HL-60/S4 treated with phorbol 12-myristate 13-acetate at 8.2 ng/mL for 4 days and 3 days (cell line): ENCODE measurements around the gene ZNF469.
"Not testable (repeated sequence)": the region's sequence is repeated elsewhere in the genome, so short reads cannot be mapped to it uniquely, and the experiment has no call there.

Experiments
- in situ Hi-C: fragments of 300-500 bp; cut with MboI; formaldehyde crosslinking; loops from 2 replicates; pipeline ENCODE4 v1.15.0; 2022; ENCODE audit warnings: low sequenced_read_pairs

The ZNF469 gene

GRCh38 chr16:88407807-88408206 lies 25.0 kb downstream of the ZNF469 start:
- in situ Hi-C loops, result no loop called here

- in situ Hi-C loops, result no loop called here
Observed at GRCh38 chr16:88408561-88409142, 25.9 kb downstream of the ZNF469 start.

GRCh38 chr16:88409296-88410065 lies 26.7 kb downstream of the ZNF469 start:
- in situ Hi-C loops, result no loop called here

- in situ Hi-C loops, result not testable (repeated sequence)
Observed at GRCh38 chr16:88410297-88410968, 27.7 kb downstream of the ZNF469 start.

- in situ Hi-C loops, result no loop called here
Observed at GRCh38 chr16:88411951-88412576, 29.3 kb downstream of the ZNF469 start.

- in situ Hi-C loops, result no loop called here
Observed at GRCh38 chr16:88412766-88413165, 30.0 kb downstream of the ZNF469 start.

GRCh38 chr16:88413231-88413630 lies 30.5 kb downstream of the ZNF469 start:
- in situ Hi-C loops, result no loop called here

GRCh38 chr16:88413631-88414030 lies 30.9 kb downstream of the ZNF469 start:
- in situ Hi-C loops, result no loop called here

- in situ Hi-C loops, result no loop called here
Observed at GRCh38 chr16:88414521-88415380, 32.0 kb downstream of the ZNF469 start.

- in situ Hi-C loops, result no loop called here
Observed at GRCh38 chr16:88415381-88415705, 32.6 kb downstream of the ZNF469 start.

GRCh38 chr16:88415713-88416323 lies 33.1 kb downstream of the ZNF469 start:
- in situ Hi-C loops, result no loop called here

GRCh38 chr16:88416686-88417085 lies 33.9 kb downstream of the ZNF469 start:
- in situ Hi-C loops, result no loop called here

- in situ Hi-C loops, result no loop called here
Observed at GRCh38 chr16:88417684-88418476, 35.1 kb downstream of the ZNF469 start.

- in situ Hi-C loops, result no loop called here
Observed at GRCh38 chr16:88418869-88419268, 36.1 kb downstream of the ZNF469 start.

GRCh38 chr16:88419790-88420189 lies 37.0 kb downstream of the ZNF469 start:
- in situ Hi-C loops, result no loop called here

GRCh38 chr16:88420496-88420895 lies 37.7 kb downstream of the ZNF469 start:
- in situ Hi-C loops, result no loop called here

GRCh38 chr16:88421301-88421700 lies 38.5 kb downstream of the ZNF469 start:
- in situ Hi-C loops, result no loop called here

- in situ Hi-C loops, result no loop called here
Observed at GRCh38 chr16:88421871-88422433, 39.2 kb downstream of the ZNF469 start.

- in situ Hi-C loops, result no loop called here
Observed at GRCh38 chr16:88422733-88423447, 40.1 kb downstream of the ZNF469 start.
